ENCODE data around the gene PRMT3.

PRMT3 gene

DNA sequence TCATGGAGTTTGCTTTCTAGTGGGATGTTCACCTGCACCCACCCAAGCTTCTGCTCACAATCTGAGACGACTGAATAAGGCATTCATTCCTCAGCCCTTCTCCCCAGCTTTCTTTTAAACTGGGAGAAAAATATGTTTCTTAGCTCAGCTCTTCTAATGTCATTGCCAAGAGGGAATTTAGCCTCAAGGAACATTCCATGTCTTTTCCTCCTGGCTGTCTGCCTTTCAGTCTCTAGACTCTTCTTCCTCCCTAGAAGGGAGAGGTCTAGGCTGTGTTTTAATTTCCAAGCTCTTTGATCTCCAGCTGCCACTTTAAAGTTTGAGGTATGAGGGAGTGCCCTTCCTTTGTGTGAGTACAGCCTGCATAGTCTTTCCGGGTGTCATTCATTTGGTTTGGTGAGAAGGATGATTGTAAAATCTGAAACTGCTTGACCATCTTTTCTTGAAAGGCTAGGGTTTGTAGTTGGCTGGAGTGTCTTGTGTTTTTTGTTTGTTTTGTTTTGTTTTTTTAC, 35.7 kb upstream of the PRMT3 start:
- WGBS, 2 donors (ENCODE audit: extremely low coverage in 2 of 2, insufficient read length in 2 of 2, insufficient replicate concordance in 1 of 2) = no CpG with 5 or more reads among the region's 2 CpGs
- H3K18ac ChIP-seq (ENCODE audit: low read length) = no peak overlapping the region
- no peak overlapping the region for H2AFZ ChIP-seq (ENCODE audit: low read length)
- no peak overlapping the region for H3K27ac ChIP-seq (replicated peaks; ENCODE audit: low read length)
- H3K23ac ChIP-seq (ENCODE audit: low read depth, low read length, poor library complexity) = no peak overlapping the region
- H2BK120ac ChIP-seq (ENCODE audit: low read depth, low read length) = no peak overlapping the region
- H2BK12ac ChIP-seq (ENCODE audit: low read length) = no peak overlapping the region
- no peak overlapping the region for H2BK15ac ChIP-seq (ENCODE audit: low read length)
- no peaks in the 10 kb centered on the region for H3K9me3 ChIP-seq (replicated peaks in 1 of 2; ENCODE audit: control insufficient read depth in 2 of 2, insufficient read depth in 1 of 2, low read depth in 1 of 2, low read length in 2 of 2)
- H3K79me1 ChIP-seq (ENCODE audit: low read depth, low read length) = no peaks in the 10 kb centered on the region
- no peak overlapping the region for H3K4ac ChIP-seq (ENCODE audit: low read length)
- no peak overlapping the region for H2AK5ac ChIP-seq (ENCODE audit: low read depth, low read length)
- peaks cover 0 to 1% of the 10 kb centered on the region in 2 donors for H3K4me1 ChIP-seq (ENCODE audit: control insufficient read depth in 2 of 2, insufficient read depth in 1 of 2, low read depth in 1 of 2, low read length in 2 of 2)
- H3K4me3 ChIP-seq (ENCODE audit: low read length in 2 of 2) = no peak overlapping the region
- H3K27me3 ChIP-seq (ENCODE audit: control insufficient read depth in 3 of 3, insufficient read depth in 3 of 3, low read depth in 1 of 3, low read length in 3 of 3) = peaks cover 0 to 13% (median 0%) of the 10 kb centered on the region in 3 experiments
- H4K8ac ChIP-seq (ENCODE audit: low read depth, low read length) = no peak overlapping the region
- H4K91ac ChIP-seq (ENCODE audit: low read depth, low read length, poor library complexity) = no peak overlapping the region
- DNase-seq (ENCODE audit: low spot score) = no peak
- H2BK5ac ChIP-seq (ENCODE audit: low read length) = no peak overlapping the region
- no peak overlapping the region for H3K9ac ChIP-seq (ENCODE audit: low read depth, low read length, poor library complexity)
- H3K14ac ChIP-seq (ENCODE audit: low read length) = no peak overlapping the region
- H3K4me2 ChIP-seq (ENCODE audit: insufficient read depth, low read length, poor library complexity, severe bottlenecking) = no peak overlapping the region
- no peaks in the 10 kb centered on the region for H3K36me3 ChIP-seq (replicated peaks in 1 of 2; ENCODE audit: control insufficient read depth in 2 of 2, insufficient read depth in 2 of 2, low read length in 2 of 2)

GRCh38 chr11:20353829-20354434, 33.6 kb upstream of the PRMT3 start:
- Histone ChIP-seq H3K4me2 (ENCODE audit: insufficient read depth, low read length, poor library complexity, severe bottlenecking) (no peak overlapping the region), H3K36me3 (replicated peaks in 1 of 2; ENCODE audit: control insufficient read depth in 2 of 2, insufficient read depth in 2 of 2, low read length in 2 of 2) (no peaks in the 10 kb centered on the region), H3K4me1 (ENCODE audit: control insufficient read depth in 2 of 2, insufficient read depth in 1 of 2, low read depth in 1 of 2, low read length in 2 of 2) (peaks cover 0 to 1% of the 10 kb centered on the region in 2 donors), H3K27ac (replicated peaks; ENCODE audit: low read length) (peak overlapping the region; percentile 12), H3K4me3 (ENCODE audit: low read length in 2 of 2) (no peak overlapping the region), H2AK5ac (ENCODE audit: low read depth, low read length) (no peak overlapping the region), H3K27me3 (ENCODE audit: control insufficient read depth in 3 of 3, insufficient read depth in 3 of 3, low read depth in 1 of 3, low read length in 3 of 3) (peaks cover 0 to 21% (median 0%) of the 10 kb centered on the region in 3 experiments), H3K79me1 (ENCODE audit: low read depth, low read length) (no peaks in the 10 kb centered on the region), H3K23ac (ENCODE audit: low read depth, low read length, poor library complexity) (no peak overlapping the region), H2AFZ (ENCODE audit: low read length) (no peak overlapping the region), H2BK15ac (ENCODE audit: low read length) (no peak overlapping the region), H4K8ac (ENCODE audit: low read depth, low read length) (no peak overlapping the region), H3K14ac (ENCODE audit: low read length) (no peak overlapping the region), H2BK12ac (ENCODE audit: low read length) (no peak overlapping the region), H3K18ac (ENCODE audit: low read length) (no peak overlapping the region), H4K91ac (ENCODE audit: low read depth, low read length, poor library complexity) (no peak overlapping the region), H2BK120ac (ENCODE audit: low read depth, low read length) (no peak overlapping the region), H3K9ac (ENCODE audit: low read depth, low read length, poor library complexity) (no peak overlapping the region), H3K9me3 (replicated peaks in 1 of 2; ENCODE audit: control insufficient read depth in 2 of 2, insufficient read depth in 1 of 2, low read depth in 1 of 2, low read length in 2 of 2) (no peaks in the 10 kb centered on the region), H2BK5ac (ENCODE audit: low read length) (no peak overlapping the region), H3K4ac (ENCODE audit: low read length) (no peak overlapping the region)
- no peak for DNase-seq (ENCODE audit: low spot score)
- no CpG with 5 or more reads among the region's 6 CpGs for WGBS, 2 donors (ENCODE audit: extremely low coverage in 2 of 2, insufficient read length in 2 of 2, insufficient replicate concordance in 1 of 2)

- Histone ChIP-seq H2BK120ac (ENCODE audit: low read depth, low read length) (no peak overlapping the region), H3K4ac (ENCODE audit: low read length) (no peak overlapping the region), H3K79me1 (ENCODE audit: low read depth, low read length) (no peaks in the 10 kb centered on the region), H3K9ac (ENCODE audit: low read depth, low read length, poor library complexity) (no peak overlapping the region), H2AK5ac (ENCODE audit: low read depth, low read length) (no peak overlapping the region), H3K18ac (ENCODE audit: low read length) (no peak overlapping the region), H4K91ac (ENCODE audit: low read depth, low read length, poor library complexity) (no peak overlapping the region), H3K4me1 (ENCODE audit: control insufficient read depth in 2 of 2, insufficient read depth in 1 of 2, low read depth in 1 of 2, low read length in 2 of 2) (peaks cover 0 to 1% of the 10 kb centered on the region in 2 donors), H2BK5ac (ENCODE audit: low read length) (no peak overlapping the region), H3K4me2 (ENCODE audit: insufficient read depth, low read length, poor library complexity, severe bottlenecking) (no peak overlapping the region), H3K23ac (ENCODE audit: low read depth, low read length, poor library complexity) (no peak overlapping the region), H2BK12ac (ENCODE audit: low read length) (no peak overlapping the region), H3K27me3 (ENCODE audit: control insufficient read depth in 3 of 3, insufficient read depth in 3 of 3, low read depth in 1 of 3, low read length in 3 of 3) (peaks cover 0 to 24% (median 0%) of the 10 kb centered on the region in 3 experiments), H3K9me3 (replicated peaks in 1 of 2; ENCODE audit: control insufficient read depth in 2 of 2, insufficient read depth in 1 of 2, low read depth in 1 of 2, low read length in 2 of 2) (no peaks in the 10 kb centered on the region), H4K8ac (ENCODE audit: low read depth, low read length) (no peak overlapping the region), H3K14ac (ENCODE audit: low read length) (no peak overlapping the region), H2BK15ac (ENCODE audit: low read length) (no peak overlapping the region), H2AFZ (ENCODE audit: low read length) (no peak overlapping the region), H3K27ac (replicated peaks; ENCODE audit: low read length) (no peak overlapping the region), H3K36me3 (replicated peaks in 1 of 2; ENCODE audit: control insufficient read depth in 2 of 2, insufficient read depth in 2 of 2, low read length in 2 of 2) (no peaks in the 10 kb centered on the region), H3K4me3 (ENCODE audit: low read length in 2 of 2) (no peak overlapping the region)
- no CpG with 5 or more reads among the region's 12 CpGs for WGBS, 2 donors (ENCODE audit: extremely low coverage in 2 of 2, insufficient read length in 2 of 2, insufficient replicate concordance in 1 of 2)
- no peak for DNase-seq (ENCODE audit: low spot score)
These were observed 32.0 kb upstream of the PRMT3 start for GRCh38 chr11:20355221-20356219.

- H3K18ac ChIP-seq (ENCODE audit: low read length) = no peak overlapping the region
- WGBS, 2 donors (ENCODE audit: extremely low coverage in 2 of 2, insufficient read length in 2 of 2, insufficient replicate concordance in 1 of 2) = no CpG with 5 or more reads among the region's 1 CpG
- no peak for DNase-seq (ENCODE audit: low spot score)
These were observed 30.4 kb upstream of the PRMT3 start for GRCh38 chr11:20357150-20357549.

More at GRCh38 chr11:20357150-20357549, 30.4 kb upstream of the PRMT3 start:
- H3K9me3 ChIP-seq (replicated peaks in 1 of 2; ENCODE audit: control insufficient read depth in 2 of 2, insufficient read depth in 1 of 2, low read depth in 1 of 2, low read length in 2 of 2) = no peaks in the 10 kb centered on the region
- peaks cover 0 to 1% of the 10 kb centered on the region in 2 donors for H3K4me1 ChIP-seq (ENCODE audit: control insufficient read depth in 2 of 2, insufficient read depth in 1 of 2, low read depth in 1 of 2, low read length in 2 of 2)
- H2BK12ac ChIP-seq (ENCODE audit: low read length) = no peak overlapping the region
- H4K8ac ChIP-seq (ENCODE audit: low read depth, low read length) = no peak overlapping the region
- H3K14ac ChIP-seq (ENCODE audit: low read length) = no peak overlapping the region
- H4K91ac ChIP-seq (ENCODE audit: low read depth, low read length, poor library complexity) = no peak overlapping the region
- H2BK15ac ChIP-seq (ENCODE audit: low read length) = no peak overlapping the region
- H3K4me2 ChIP-seq (ENCODE audit: insufficient read depth, low read length, poor library complexity, severe bottlenecking) = no peak overlapping the region
- no peaks in the 10 kb centered on the region for H3K36me3 ChIP-seq (replicated peaks in 1 of 2; ENCODE audit: control insufficient read depth in 2 of 2, insufficient read depth in 2 of 2, low read length in 2 of 2)
- H3K4ac ChIP-seq (ENCODE audit: low read length) = no peak overlapping the region
- H2AFZ ChIP-seq (ENCODE audit: low read length) = no peak overlapping the region
- no peak overlapping the region for H3K9ac ChIP-seq (ENCODE audit: low read depth, low read length, poor library complexity)
- H2BK120ac ChIP-seq (ENCODE audit: low read depth, low read length) = no peak overlapping the region
- no peaks in the 10 kb centered on the region for H3K79me1 ChIP-seq (ENCODE audit: low read depth, low read length)
- H2BK5ac ChIP-seq (ENCODE audit: low read length) = no peak overlapping the region
- peaks cover 0 to 34% (median 0%) of the 10 kb centered on the region in 3 experiments for H3K27me3 ChIP-seq (ENCODE audit: control insufficient read depth in 3 of 3, insufficient read depth in 3 of 3, low read depth in 1 of 3, low read length in 3 of 3)
- no peak overlapping the region for H3K27ac ChIP-seq (replicated peaks; ENCODE audit: low read length)
- H3K4me3 ChIP-seq (ENCODE audit: low read length in 2 of 2) = no peak overlapping the region
- no peak overlapping the region for H3K23ac ChIP-seq (ENCODE audit: low read depth, low read length, poor library complexity)
- no peak overlapping the region for H2AK5ac ChIP-seq (ENCODE audit: low read depth, low read length)
